ENCODE measurements around the gene GRIN2C.

Gene GRIN2C

GRCh38 chr17:74818291-74818938 is 41.3 kb downstream of the GRIN2C start:
- no peak for DNase-seq

- no peak for DNase-seq
Observed at GRCh38 chr17:74816905-74817620, 42.6 kb downstream of the GRIN2C start.

- DNase-seq, result no peak
Observed at GRCh38 chr17:74815550-74816370, 43.9 kb downstream of the GRIN2C start.

GRCh38 chr17:74815067-74815466 is 44.6 kb downstream of the GRIN2C start:
- no peak for DNase-seq

- DNase-seq, result no peak
Observed at GRCh38 chr17:74814453-74814852, 45.2 kb downstream of the GRIN2C start.

GRCh38 chr17:74812109-74813009 is 47.3 kb downstream of the GRIN2C start:
- peak; percentile 64 for DNase-seq

- no peak for DNase-seq
Observed at GRCh38 chr17:74810699-74811485, 48.8 kb downstream of the GRIN2C start.

GRCh38 chr17:74808714-74809430 is 50.8 kb downstream of the GRIN2C start:
- no peak for DNase-seq

- no peak for DNase-seq
Observed at GRCh38 chr17:74807925-74808324, 51.8 kb downstream of the GRIN2C start.

GRCh38 chr17:74807441-74807840 is 52.2 kb downstream of the GRIN2C start:
- DNase-seq, result no peak

- no peak for DNase-seq
Observed at GRCh38 chr17:74806334-74806733, 53.4 kb downstream of the GRIN2C start.

- no peak for DNase-seq
Observed at GRCh38 chr17:74805591-74805991, 54.1 kb downstream of the GRIN2C start.

GRCh38 chr17:74804683-74805082 is 55.0 kb downstream of the GRIN2C start:
- DNase-seq, result no peak

GRCh38 chr17:74803971-74804370 is 55.7 kb downstream of the GRIN2C start:
- DNase-seq, result no peak

- DNase-seq, result no peak
Observed at GRCh38 chr17:74803388-74803930, 56.2 kb downstream of the GRIN2C start.

GRCh38 chr17:74801896-74802295 is 57.8 kb downstream of the GRIN2C start:
- DNase-seq, result no peak

GRCh38 chr17:74800531-74800930 is 59.2 kb downstream of the GRIN2C start:
- DNase-seq, result no peak

GRCh38 chr17:74799097-74799496 is 60.6 kb downstream of the GRIN2C start:
- no peak for DNase-seq

- no peak for DNase-seq
Observed at GRCh38 chr17:74798239-74798707, 61.4 kb downstream of the GRIN2C start.

GRCh38 chr17:74797824-74798223 is 61.9 kb downstream of the GRIN2C start:
- DNase-seq, result no peak

- no peak for DNase-seq
Observed at GRCh38 chr17:74796866-74797265, 62.8 kb downstream of the GRIN2C start.

Data from left hindlimb (tissue), 1 donor.